ENCODE data around the gene ITGB5. TPM values are rescaled to one million over a fixed set of nuclear protein-coding genes. Genes with fewer than 3 reads are reported as not detected.
A peak's percentile ranks its signal among the peaks of the same experiment; 100 is the strongest.

Gene ITGB5
- total RNA-seq, 1 experiment from 2014 or later = 146 TPM

- no peak overlapping the region for H2BK20ac ChIP-seq (ENCODE audit: low read depth, low read length, poor library complexity, severe bottlenecking)
- H4K91ac ChIP-seq (ENCODE audit: insufficient read length, low read depth, low read length) = no peak overlapping the region
- no peak overlapping the region for H3K4ac ChIP-seq (ENCODE audit: low read depth, low read length)
- no CpG with 5 or more reads among the region's 17 CpGs for WGBS (ENCODE audit: extremely low coverage, insufficient read length, low lambda C conversion rate)
- no peaks in the 10 kb centered on the region for H3K27me3 Mint-ChIP-seq (ENCODE audit: low read depth)
- H3T11ph ChIP-seq (ENCODE audit: low read length) = no peak overlapping the region
- H3K56ac ChIP-seq (ENCODE audit: insufficient read length, low read depth, low read length) = no peak overlapping the region
- peaks cover 30 to 34% of the 10 kb centered on the region in 2 experiments for H3K4me1 Mint-ChIP-seq
- TF ChIP-seq CTCF (conservative IDR thresholded peaks at IDR 0.05) = no peak
- H4K20me1 ChIP-seq (ENCODE audit: control insufficient read depth, insufficient read depth, insufficient read length) = no peaks in the 10 kb centered on the region
- H3K27me3 ChIP-seq (ENCODE audit: insufficient read depth, low read length) = no peaks in the 10 kb centered on the region
- DNase-seq = no peak
- H3K23me2 ChIP-seq (ENCODE audit: insufficient read length, low read depth, low read length, poor library complexity, severe bottlenecking) = no peaks in the 10 kb centered on the region
- no peak overlapping the region for H2AK5ac ChIP-seq (ENCODE audit: insufficient read length, low read length)
- no peaks in the 10 kb centered on the region for H3K79me2 ChIP-seq (ENCODE audit: insufficient read depth, low read length)
- no peak overlapping the region for H3K23ac ChIP-seq (ENCODE audit: insufficient read length, low read depth, low read length)
- peaks cover 32 to 74% (median 44%) of the 10 kb centered on the region in 3 experiments; a peak in 6 of 7 replicates for H3K36me3 Mint-ChIP-seq (ENCODE audit: insufficient read depth in 1 of 3, low read depth in 3 of 3)
- H3K9ac ChIP-seq (ENCODE audit: extremely low read depth, insufficient read length, low read length) = no peak overlapping the region
- no peak overlapping the region for H3K27ac ChIP-seq (ENCODE audit: insufficient read length, low read depth, low read length)
- no peak overlapping the region for H2BK12ac ChIP-seq (ENCODE audit: insufficient read length, low read depth, low read length)
- peaks cover 7% of the 10 kb centered on the region; the same call in 1 of the 2 replicates for H3K4me1 ChIP-seq (ENCODE audit: insufficient read depth, low read length)
- H2BK120ac ChIP-seq (ENCODE audit: low read depth, low read length, poor library complexity, severe bottlenecking) = no peak overlapping the region
- no peak overlapping the region for H2AFZ ChIP-seq (ENCODE audit: low read length)
- no peak overlapping the region for H2BK15ac ChIP-seq (ENCODE audit: low read depth, low read length)
- H3K9me3 Mint-ChIP-seq = peaks cover 0 to 3% of the 10 kb centered on the region in 2 experiments; a peak in 1 of 5 replicates
- peak overlapping the region in 2 of 3 experiments; percentile 21 to 72; a peak in 2 of 7 replicates for H3K27ac Mint-ChIP-seq
- H4K8ac ChIP-seq (replicated peaks; ENCODE audit: insufficient read length, low read depth, low read length) = no peak overlapping the region
- no peak overlapping the region for H3K18ac ChIP-seq (ENCODE audit: insufficient read length, low read depth, low read length)
- peaks cover 3% of the 10 kb centered on the region for H3K79me1 ChIP-seq (ENCODE audit: insufficient read depth, low read depth, low read length, poor library complexity, severe bottlenecking)
- H3K4me2 ChIP-seq (ENCODE audit: insufficient read depth, insufficient read length, low read length) = no peak overlapping the region
- no peak overlapping the region for H4K5ac ChIP-seq (ENCODE audit: insufficient read length, low read depth, low read length)
- no peaks in the 10 kb centered on the region for H3K9me3 ChIP-seq (ENCODE audit: control insufficient read depth, low read depth, low read length)
- no peak overlapping the region; the same call in 1 of the 2 replicates for H3K14ac ChIP-seq (ENCODE audit: insufficient read depth, low read length)
- H3K4me3 Mint-ChIP-seq = no peak overlapping the region
- no peak overlapping the region for H2BK5ac ChIP-seq (ENCODE audit: insufficient read length, low read length)
These were observed 114.9 kb downstream of the ITGB5 start for GRCh38 chr3:124772081-124772831.
